ENCODE data around the gene ITGB8.

ITGB8 gene

DNA sequence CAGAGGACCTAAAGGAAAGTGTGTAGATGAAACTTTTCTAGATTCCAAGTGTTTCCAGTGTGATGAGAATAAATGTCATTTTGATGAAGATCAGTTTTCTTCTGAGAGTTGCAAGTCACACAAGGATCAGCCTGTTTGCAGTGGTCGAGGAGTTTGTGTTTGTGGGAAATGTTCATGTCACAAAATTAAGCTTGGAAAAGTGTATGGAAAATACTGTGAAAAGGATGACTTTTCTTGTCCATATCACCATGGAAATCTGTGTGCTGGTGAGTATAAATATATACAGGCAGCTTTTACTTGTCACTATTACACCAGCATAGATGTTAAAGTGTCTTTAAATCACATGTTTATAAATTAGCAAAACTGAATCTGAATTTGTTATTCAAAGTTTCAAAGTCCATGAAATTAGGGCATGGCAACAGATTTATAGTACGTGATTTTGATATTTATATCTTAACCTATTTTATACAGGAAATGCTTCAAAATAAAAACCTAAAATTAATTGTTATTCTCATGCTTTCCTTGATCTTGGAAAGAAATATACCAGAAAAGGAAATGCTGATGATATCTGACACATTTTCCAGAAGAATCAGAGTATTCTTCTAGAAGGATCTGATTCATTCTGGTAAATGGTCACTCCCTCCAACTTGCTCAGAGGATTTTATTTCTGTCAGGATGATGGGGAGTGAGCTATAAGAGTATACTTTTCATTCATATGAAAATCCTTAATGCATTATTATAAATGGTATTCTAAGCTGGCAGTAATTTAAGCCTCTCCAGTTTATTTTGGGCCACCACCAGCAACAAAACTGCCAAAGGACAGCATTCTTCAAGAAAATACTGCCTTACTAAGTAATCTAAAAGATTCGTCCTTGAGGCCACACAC is 71.4 kb downstream of the ITGB8 start:
- peaks cover 9% of the 10 kb centered on the region for H3K4me1 ChIP-seq (ENCODE audit: insufficient read depth, poor library complexity, severe bottlenecking)
- H3K4me3 ChIP-seq (ENCODE audit: severe bottlenecking) = no peak overlapping the region
- H3K27ac ChIP-seq (ENCODE audit: poor library complexity, severe bottlenecking) = no peak overlapping the region
- DNase-seq (ENCODE audit: low spot score) (no peak), ATAC-seq (ENCODE audit: low read depth) (no peak)
- no peaks in the 10 kb centered on the region for H3K27me3 ChIP-seq (ENCODE audit: insufficient read depth, poor library complexity, severe bottlenecking)
- TF ChIP-seq, protein P1, sequence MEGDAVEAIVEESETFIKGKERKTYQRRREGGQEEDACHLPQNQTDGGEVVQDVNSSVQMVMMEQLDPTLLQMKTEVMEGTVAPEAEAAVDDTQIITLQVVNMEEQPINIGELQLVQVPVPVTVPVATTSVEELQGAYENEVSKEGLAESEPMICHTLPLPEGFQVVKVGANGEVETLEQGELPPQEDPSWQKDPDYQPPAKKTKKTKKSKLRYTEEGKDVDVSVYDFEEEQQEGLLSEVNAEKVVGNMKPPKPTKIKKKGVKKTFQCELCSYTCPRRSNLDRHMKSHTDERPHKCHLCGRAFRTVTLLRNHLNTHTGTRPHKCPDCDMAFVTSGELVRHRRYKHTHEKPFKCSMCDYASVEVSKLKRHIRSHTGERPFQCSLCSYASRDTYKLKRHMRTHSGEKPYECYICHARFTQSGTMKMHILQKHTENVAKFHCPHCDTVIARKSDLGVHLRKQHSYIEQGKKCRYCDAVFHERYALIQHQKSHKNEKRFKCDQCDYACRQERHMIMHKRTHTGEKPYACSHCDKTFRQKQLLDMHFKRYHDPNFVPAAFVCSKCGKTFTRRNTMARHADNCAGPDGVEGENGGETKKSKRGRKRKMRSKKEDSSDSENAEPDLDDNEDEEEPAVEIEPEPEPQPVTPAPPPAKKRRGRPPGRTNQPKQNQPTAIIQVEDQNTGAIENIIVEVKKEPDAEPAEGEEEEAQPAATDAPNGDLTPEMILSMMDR (IDR thresholded peaks at IDR 0.05; ENCODE audit: poor library complexity, severe bottlenecking) = no peak
- no peaks in the 10 kb centered on the region for H3K9me3 ChIP-seq (ENCODE audit: severe bottlenecking)
- peaks cover 22% of the 10 kb centered on the region for H3K36me3 ChIP-seq (ENCODE audit: low read depth)

DNA sequence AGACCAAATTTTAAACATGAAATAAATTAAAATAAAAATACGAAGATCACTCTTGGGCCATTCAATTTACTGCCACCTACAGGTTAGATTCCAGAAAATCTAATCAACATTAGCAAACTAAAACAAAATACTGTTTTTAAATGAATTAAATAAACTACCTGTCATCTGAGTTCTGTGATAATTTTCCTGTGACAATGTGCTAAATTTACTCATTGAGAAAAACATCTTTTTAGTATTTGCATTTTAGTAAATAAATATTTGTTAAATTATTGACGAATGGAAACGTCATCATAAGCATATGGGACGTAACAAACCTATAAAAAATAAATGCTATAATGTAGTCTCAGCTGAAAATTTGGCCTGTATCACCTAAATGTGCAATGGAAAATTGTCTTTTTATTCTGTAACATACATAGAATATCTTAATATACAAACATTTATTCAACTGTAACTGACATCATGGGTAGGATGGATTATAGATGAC is 72.1 kb downstream of the ITGB8 start:
- Histone ChIP-seq H3K27me3 (ENCODE audit: insufficient read depth, poor library complexity, severe bottlenecking) (no peaks in the 10 kb centered on the region), H3K4me3 (ENCODE audit: severe bottlenecking) (no peak overlapping the region), H3K27ac (ENCODE audit: poor library complexity, severe bottlenecking) (no peak overlapping the region), H3K36me3 (ENCODE audit: low read depth) (peaks cover 22% of the 10 kb centered on the region), H3K4me1 (ENCODE audit: insufficient read depth, poor library complexity, severe bottlenecking) (peaks cover 15% of the 10 kb centered on the region), H3K9me3 (ENCODE audit: severe bottlenecking) (no peaks in the 10 kb centered on the region)
- no peak for DNase-seq (ENCODE audit: low spot score)
- TF ChIP-seq, protein P1 (IDR thresholded peaks at IDR 0.05; ENCODE audit: poor library complexity, severe bottlenecking) = peak; percentile 77
- ATAC-seq (ENCODE audit: low read depth) = no peak

DNA sequence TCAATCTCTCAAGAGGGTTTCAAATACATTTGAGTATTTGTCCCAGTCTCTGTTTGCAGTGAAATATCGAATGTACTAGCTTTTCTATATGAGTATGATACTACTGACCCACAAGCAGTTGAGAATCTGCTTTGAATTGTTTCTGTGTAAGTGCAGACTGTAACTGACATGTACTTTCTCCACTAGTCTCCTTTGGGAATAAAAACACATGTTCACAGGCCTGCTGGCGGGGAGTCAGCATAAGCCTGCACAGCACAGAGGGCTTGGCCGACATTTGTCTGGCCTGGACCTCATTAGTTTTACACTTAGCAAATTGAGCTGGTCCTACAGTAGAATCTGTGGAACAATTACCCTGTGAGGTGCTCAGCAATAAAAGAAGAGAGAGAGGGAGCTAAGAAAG is 72.6 kb downstream of the ITGB8 start:
- Histone ChIP-seq H3K9me3 (ENCODE audit: severe bottlenecking) (no peaks in the 10 kb centered on the region), H3K4me1 (ENCODE audit: insufficient read depth, poor library complexity, severe bottlenecking) (peaks cover 21% of the 10 kb centered on the region), H3K27me3 (ENCODE audit: insufficient read depth, poor library complexity, severe bottlenecking) (no peaks in the 10 kb centered on the region), H3K27ac (ENCODE audit: poor library complexity, severe bottlenecking) (no peak overlapping the region), H3K4me3 (ENCODE audit: severe bottlenecking) (no peak overlapping the region), H3K36me3 (ENCODE audit: low read depth) (peaks cover 17% of the 10 kb centered on the region)
- DNase-seq (ENCODE audit: low spot score) (no peak), ATAC-seq (ENCODE audit: low read depth) (no peak)
- TF ChIP-seq, protein P1 (IDR thresholded peaks at IDR 0.05; ENCODE audit: poor library complexity, severe bottlenecking) = no peak

DNA sequence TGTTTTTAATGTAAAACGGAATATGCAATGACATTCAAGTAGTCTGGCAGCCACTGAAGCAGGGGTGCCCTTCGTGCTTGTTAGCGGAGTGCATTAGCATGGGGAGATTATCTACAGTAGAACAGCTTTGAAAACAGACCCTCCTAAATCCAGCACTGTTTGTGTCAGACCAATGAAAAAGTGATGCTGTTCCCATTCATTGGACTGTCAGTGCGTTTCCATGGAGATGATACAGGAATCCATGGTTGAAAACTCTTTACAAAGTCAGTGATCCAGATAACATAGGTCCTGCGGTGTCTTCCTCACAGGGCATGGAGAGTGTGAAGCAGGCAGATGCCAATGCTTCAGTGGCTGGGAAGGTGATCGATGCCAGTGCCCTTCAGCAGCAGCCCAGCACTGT is 73.6 kb downstream of the ITGB8 start:
- Histone ChIP-seq H3K9me3 (ENCODE audit: severe bottlenecking) (no peaks in the 10 kb centered on the region), H3K4me3 (ENCODE audit: severe bottlenecking) (no peak overlapping the region), H3K4me1 (ENCODE audit: insufficient read depth, poor library complexity, severe bottlenecking) (peaks cover 24% of the 10 kb centered on the region), H3K27ac (ENCODE audit: poor library complexity, severe bottlenecking) (no peak overlapping the region), H3K27me3 (ENCODE audit: insufficient read depth, poor library complexity, severe bottlenecking) (no peaks in the 10 kb centered on the region), H3K36me3 (ENCODE audit: low read depth) (peaks cover 13% of the 10 kb centered on the region)
- ATAC-seq (ENCODE audit: low read depth) (no peak), DNase-seq (ENCODE audit: low spot score) (no peak)
- TF ChIP-seq, protein P1 (IDR thresholded peaks at IDR 0.05; ENCODE audit: poor library complexity, severe bottlenecking) = no peak

Data from RWPE2 (cell line).